H1 (cell line): ENCODE data around the gene EEF2K. TPM values are rescaled to one million over a fixed set of nuclear protein-coding genes. Genes with fewer than 3 reads are reported as not detected.

Experiments used
- CTCF ChIA-PET: fragments of 300-600 bp; sonication (Branson Sonifier 250); formaldehyde crosslinking; loops from one replicate; lab custom pipeline; 2021; ENCODE audit not compliant: partially characterized antibody; lab: Charles Lee
- POLR2A ChIA-PET: fragments of 300-600 bp; sonication (Branson Sonifier 250); formaldehyde crosslinking; loops from one replicate; lab custom pipeline; 2021; ENCODE audit warnings: inconsistent platforms; ENCODE audit not compliant: partially characterized antibody; lab: Charles Lee
- DNase-seq, 2 experiments: peaks; one replicate each; pipeline versions ENCODE4 v3.0.0 to v3.0.0-alpha.2; 2010 to 2022; ENCODE audit warnings: low spot score in 2 of 2, low read depth in 1 of 2, mixed read lengths in 1 of 2
- FAIRE-seq: peaks from 2 replicates; lab custom pipeline; 2011; peaks lifted over from hg19 to GRCh38; lab: Jason Lieb, UNC
- H2AFZ ChIP-seq: 2 replicates; pipeline ENCODE4 v1.8.1; 2012; ENCODE audit warnings: low read length, inconsistent platforms
- H2AK5ac ChIP-seq: 2 replicates; pipeline ENCODE4 v1.6.1; 2013; ENCODE audit warnings: low read depth, low read length
- H2BK120ac ChIP-seq: replicated peaks from 2 replicates; pipeline ENCODE3; 2013; ENCODE audit warnings: low read depth, low read length, inconsistent platforms
- H2BK12ac ChIP-seq: 2 replicates; pipeline ENCODE4 v1.6.1; 2013; ENCODE audit warnings: low read depth, low read length
- H2BK15ac ChIP-seq: 2 replicates; pipeline ENCODE4 v1.6.1; 2013; ENCODE audit warnings: low read length
- H2BK20ac ChIP-seq: 2 replicates; pipeline ENCODE4 v1.6.1; 2013; ENCODE audit warnings: low read length
- H2BK5ac ChIP-seq: 2 replicates; pipeline ENCODE4 v1.6.1; 2013; ENCODE audit warnings: low read depth, low read length
- H3K14ac ChIP-seq: 2 replicates; pipeline ENCODE4 v1.6.1; 2013; ENCODE audit warnings: inconsistent platforms; ENCODE audit not compliant: insufficient read length
- H3K18ac ChIP-seq: 2 replicates; pipeline ENCODE4 v1.6.1; 2013; ENCODE audit warnings: low read length; ENCODE audit errors: extremely low read depth
- H3K23ac ChIP-seq: 2 replicates; pipeline ENCODE4 v1.6.1; 2013; ENCODE audit warnings: inconsistent platforms; ENCODE audit not compliant: insufficient read length
- H3K23me2 ChIP-seq: 2 replicates; pipeline ENCODE4 v1.6.1; 2013; ENCODE audit warnings: low read depth, low read length
- H3K27ac ChIP-seq: 2 replicates; pipeline ENCODE4 v1.6.1; 2011; ENCODE audit warnings: low read depth, low read length, inconsistent platforms
- H3K27me3 ChIP-seq, 4 experiments: replicated peaks in 1 of 4; 1 replicate in 1 of 4; 2 replicates in 3 of 4; pipeline versions ENCODE4 v1.6.1 to v1.8.1; 2011 to 2013; ENCODE audit warnings: low read length in 3 of 4, mild to moderate bottlenecking in 3 of 4, inconsistent platforms in 2 of 4, mixed read lengths in 2 of 4, moderate library complexity in 1 of 4; ENCODE audit not compliant: control insufficient read depth in 3 of 4, insufficient read depth in 3 of 4; ENCODE audit errors: extremely low read depth in 1 of 4
- H3K36me3 ChIP-seq, 4 experiments: 2 replicates each; pipeline versions ENCODE4 v1.6.1 to v1.8.1; 2011 to 2013; ENCODE audit warnings: mild to moderate bottlenecking in 4 of 4, low read length in 3 of 4, moderate library complexity in 2 of 4, control low read depth in 1 of 4, inconsistent platforms in 1 of 4; ENCODE audit not compliant: insufficient read depth in 4 of 4, control insufficient read depth in 2 of 4
- H3K4ac ChIP-seq: replicated peaks from 2 replicates; pipeline ENCODE3; 2013; ENCODE audit warnings: low read length, low read depth, mixed read lengths, inconsistent platforms; ENCODE audit not compliant: insufficient read length
- H3K4me1 ChIP-seq, 4 experiments: replicated peaks in 1 of 4; 1 replicate in 1 of 4; 2 replicates in 3 of 4; pipeline versions ENCODE4 v1.6.1 to v1.8.1; 2011 to 2013; ENCODE audit warnings: low read length in 3 of 4, inconsistent platforms in 2 of 4, mixed read lengths in 1 of 4; ENCODE audit not compliant: insufficient read depth in 4 of 4, control insufficient read depth in 3 of 4
- H3K4me2 ChIP-seq, 2 experiments: 2 replicates each; pipeline versions ENCODE4 v1.6.1 to v1.8.1; 2011 to 2013; ENCODE audit warnings: low read depth in 2 of 2, low read length in 2 of 2, control low read depth in 1 of 2, inconsistent platforms in 1 of 2, mild to moderate bottlenecking in 1 of 2; ENCODE audit not compliant: insufficient read depth in 1 of 2
- H3K4me3 ChIP-seq, 4 experiments: fragments of 200-600, 300-600 bp in 1 of 4; sonication (generic), shearing (Covaris generic), sonication (Bioruptor Twin) in 1 of 4; 2 replicates each; pipeline versions ENCODE4 v1.5.1 to v1.8.1; 2011 to 2016; ENCODE audit warnings: low read length in 4 of 4, low read depth in 3 of 4, control low read depth in 2 of 4, inconsistent platforms in 2 of 4, mild to moderate bottlenecking in 2 of 4, mixed read lengths in 1 of 4, moderate library complexity in 1 of 4; ENCODE audit not compliant: insufficient read depth in 2 of 4; ENCODE audit errors: extremely low read depth in 1 of 4
- H3K56ac ChIP-seq: replicated peaks from 2 replicates; pipeline ENCODE3; 2013; ENCODE audit warnings: low read depth, mild to moderate bottlenecking, mixed read lengths, low read length, inconsistent platforms; ENCODE audit not compliant: insufficient read length
- H3K79me1 ChIP-seq: 2 replicates; pipeline ENCODE4 v1.6.1; 2013; ENCODE audit warnings: low read depth, low read length, control low read depth
- H3K79me2 ChIP-seq, 2 experiments: 2 replicates each; pipeline versions ENCODE4 v1.6.1 to v1.8.1; 2012 to 2013; ENCODE audit warnings: low read length in 2 of 2, mild to moderate bottlenecking in 2 of 2, inconsistent platforms in 1 of 2; ENCODE audit not compliant: insufficient read depth in 2 of 2, control insufficient read depth in 1 of 2
- H3K9ac ChIP-seq, 4 experiments: replicated peaks in 1 of 4; 1 replicate in 1 of 4; 2 replicates in 3 of 4; pipeline versions ENCODE4 v1.6.1 to v1.8.1; 2011 to 2013; ENCODE audit warnings: low read depth in 3 of 4, low read length in 3 of 4, control low read depth in 2 of 4, mild to moderate bottlenecking in 2 of 4, moderate library complexity in 2 of 4, inconsistent platforms in 1 of 4; ENCODE audit errors: extremely low read depth in 1 of 4
- H3K9me3 ChIP-seq, 2 experiments: 2 replicates each; pipeline versions ENCODE4 v1.6.1 to v1.8.1; 2012 to 2013; ENCODE audit warnings: mild to moderate bottlenecking in 2 of 2, moderate library complexity in 2 of 2, control low read depth in 1 of 2, inconsistent platforms in 1 of 2, low read depth in 1 of 2, low read length in 1 of 2, mixed read lengths in 1 of 2; ENCODE audit not compliant: insufficient read depth in 2 of 2
- H4K20me1 ChIP-seq, 2 experiments: replicated peaks in 1 of 2; 2 replicates each; pipeline versions ENCODE3 to v1.8.1; 2011 to 2013; ENCODE audit warnings: inconsistent platforms in 2 of 2, low read length in 2 of 2, mild to moderate bottlenecking in 1 of 2; ENCODE audit not compliant: insufficient read depth in 2 of 2, control insufficient read depth in 1 of 2
- H4K5ac ChIP-seq: 2 replicates; pipeline ENCODE4 v1.6.1; 2013; ENCODE audit warnings: low read length, low read depth, mixed read lengths, inconsistent platforms; ENCODE audit not compliant: insufficient read length
- H4K8ac ChIP-seq: 2 replicates; pipeline ENCODE4 v1.8.0; 2013; ENCODE audit warnings: mild to moderate bottlenecking, moderate library complexity, low read length, inconsistent platforms; ENCODE audit not compliant: insufficient read depth; ENCODE audit errors: extremely low read depth
- H4K91ac ChIP-seq: replicated peaks from 2 replicates; pipeline ENCODE3; 2013; ENCODE audit warnings: low read length, mixed read lengths, inconsistent platforms; ENCODE audit not compliant: insufficient read length
- ASH2L ChIP-seq: fragments of 200-600, 300-600 bp; sonication (generic); IDR thresholded peaks from one replicate; pipeline ENCODE4 v1.7.1; 2017; ENCODE audit warnings: low read length
- MAX ChIP-seq: IDR thresholded peaks from 2 replicates; pipeline ENCODE4 v1.6.1; 2012; ENCODE audit warnings: inconsistent platforms
- NANOG ChIP-seq: IDR thresholded peaks from 2 replicates; pipeline ENCODE4 v1.6.1; 2011; ENCODE audit warnings: low read length, low read depth, mild to moderate bottlenecking, inconsistent platforms; ENCODE audit not compliant: insufficient read depth, poor library complexity, severe bottlenecking
- POLR2A ChIP-seq, 2 experiments: IDR thresholded peaks; 1 replicate in 1 of 2; 2 replicates in 1 of 2; pipeline ENCODE4 v1.6.1; 2011; ENCODE audit warnings: low read depth in 2 of 2, low read length in 2 of 2, mild to moderate bottlenecking in 2 of 2; ENCODE audit errors: control extremely low read depth in 1 of 2
- SAP30 ChIP-seq: fragments of 300-600 bp; sonication (generic); IDR thresholded peaks from 2 replicates; pipeline ENCODE4 v1.7.1; 2012; ENCODE audit warnings: low read length, moderate library complexity, mild to moderate bottlenecking, inconsistent platforms; ENCODE audit not compliant: insufficient read depth, insufficient replicate concordance
- SP1 ChIP-seq: IDR thresholded peaks from 2 replicates; pipeline ENCODE4 v1.6.1; 2011; ENCODE audit warnings: low read depth, low read length
- polyA plus RNA-seq, 7 experiments: library from polyadenylated mRNA; depleted of rRNA in 3 of 7; stranded (reverse) in 5 of 7; unstranded in 2 of 7; fragments of >200 nt in 5 of 7; fragments of 200-250 nt in 2 of 7; gene quantifications; 1 replicate in 5 of 7; 2 replicates in 1 of 7; 4 replicates in 1 of 7; pipeline versions ENCODE4 v1.2.1 to v1.2.3, GENCODE V29; 2011 to 2013; ENCODE audit warnings: missing spikeins in 2 of 7, mixed read lengths in 2 of 7
- total RNA-seq: library from RNA; stranded (reverse); fragmentation: NEBNext Ultra II Directional; extraction: Animal tissue kit (Norgen Biotek cat#: 25700); gene quantifications from 2 replicates; pipeline ENCODE4 v1.2.1, GENCODE V29; 2021

The EEF2K gene
- total and polyA plus RNA-seq, 2 of the 8 experiments (the other 6 are each of a cell fraction or from before 2014, with no cell fraction given), result 14.9 to 30.2 TPM

DNA sequence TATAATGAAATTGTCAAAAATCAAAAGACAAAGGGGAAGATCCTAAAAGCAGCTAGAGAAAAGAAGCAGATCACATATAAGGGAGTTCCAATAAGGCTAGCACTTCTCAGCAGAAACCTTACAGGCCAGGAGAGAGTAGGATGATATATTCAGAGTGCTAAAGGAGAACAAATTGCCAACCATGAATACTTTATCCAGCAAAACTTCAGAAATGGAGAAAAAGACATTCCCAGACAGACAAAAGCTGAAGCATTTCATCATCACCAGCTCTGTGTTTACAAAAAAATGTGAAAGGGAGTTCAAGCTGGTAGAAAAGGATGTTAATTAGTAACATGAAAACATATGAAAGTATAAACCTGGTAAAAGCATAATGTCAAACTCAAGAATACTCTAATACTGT, 131.0 kb downstream of the EEF2K start:
- ChIA-PET CTCF (interaction anchor here (0.6 to 1.8 kb wide), 3 partner anchors 11 to 19 kb away, joined by 3 to 7 read pairs (median 6); no protein-coding TSS in a partner anchor), POLR2A (interaction anchor here (0.6 to 1.4 kb wide), 5 partner anchors 8 to 100 kb away, joined by 3 to 5 read pairs (median 3); no protein-coding TSS in a partner anchor)
- TF ChIP-seq NANOG (no peak), SP1 (no peak), MAX (no peak), SAP30 (no peak), POLR2A (IDR thresholded peaks at IDR 0.05; ENCODE audit: control extremely low read depth in 1 of 2, low read depth in 2 of 2, low read length in 2 of 2) (no peak), ASH2L (no peak)
- no peak overlapping the region for H3K56ac ChIP-seq
- no peak overlapping the region for H4K8ac ChIP-seq
- H3K4me1 ChIP-seq, result no peaks in the 10 kb centered on the region
- H3K23me2 ChIP-seq, result no peaks in the 10 kb centered on the region
- H2BK20ac ChIP-seq, result no peak overlapping the region
- no peak overlapping the region for H2BK15ac ChIP-seq
- no peaks in the 10 kb centered on the region for H4K20me1 ChIP-seq
- peaks cover 2% of the 10 kb centered on the region; the same call in 1 of the 2 replicates for H3K79me1 ChIP-seq
- H3K27me3 ChIP-seq, result no peaks in the 10 kb centered on the region
- H3K4me3 ChIP-seq, result no peak overlapping the region
- H3K9ac ChIP-seq, result no peak overlapping the region
- no peaks in the 10 kb centered on the region for H3K79me2 ChIP-seq
- no peak overlapping the region for H3K4me2 ChIP-seq
- no peak overlapping the region for H2BK12ac ChIP-seq
- H3K27ac ChIP-seq, result no peak overlapping the region
- H2AK5ac ChIP-seq, result no peak overlapping the region
- no peak overlapping the region for H3K14ac ChIP-seq
- H2AFZ ChIP-seq, result no peak overlapping the region
- peaks cover 7 to 44% (median 31%) of the 10 kb centered on the region in 4 experiments; a peak in 6 of 8 replicates for H3K36me3 ChIP-seq
- H2BK120ac ChIP-seq, result no peak overlapping the region
- H3K4ac ChIP-seq, result no peak overlapping the region
- H3K23ac ChIP-seq, result no peak overlapping the region
- no peak overlapping the region for H3K18ac ChIP-seq
- no peak overlapping the region for H2BK5ac ChIP-seq
- DNase-seq (no peak), FAIRE-seq (no peak)
- H4K5ac ChIP-seq, result no peak overlapping the region
- H4K91ac ChIP-seq, result no peak overlapping the region
- peaks cover 8 to 9% of the 10 kb centered on the region in 2 experiments; a peak in 2 of 4 replicates for H3K9me3 ChIP-seq
